Measurements from ENCODE around the gene TRAF6. TPM values are rescaled to one million over a fixed set of nuclear protein-coding genes. Genes with fewer than 3 reads are reported as not detected.
"Not testable (repeated sequence)": the region's sequence is repeated elsewhere in the genome, so short reads cannot be mapped to it uniquely, and the experiment has no call there.

TRAF6 gene
- 1 to 10 TPM; 7.9 to 9.5 (median 8.3) TPM for total RNA-seq (2021; fragmentation: NEBNext Ultra II Directional; extraction: Animal tissue kit (Norgen Biotek cat#: 25700))
- long read RNA-seq, full-length matches to known transcripts: 7 of 9 reads
- long read RNA-seq, partial matches to known transcripts: 0 of 9 reads
- long read RNA-seq, other reads (novel, unspliced or antisense): 2 of 9 reads

DNA sequence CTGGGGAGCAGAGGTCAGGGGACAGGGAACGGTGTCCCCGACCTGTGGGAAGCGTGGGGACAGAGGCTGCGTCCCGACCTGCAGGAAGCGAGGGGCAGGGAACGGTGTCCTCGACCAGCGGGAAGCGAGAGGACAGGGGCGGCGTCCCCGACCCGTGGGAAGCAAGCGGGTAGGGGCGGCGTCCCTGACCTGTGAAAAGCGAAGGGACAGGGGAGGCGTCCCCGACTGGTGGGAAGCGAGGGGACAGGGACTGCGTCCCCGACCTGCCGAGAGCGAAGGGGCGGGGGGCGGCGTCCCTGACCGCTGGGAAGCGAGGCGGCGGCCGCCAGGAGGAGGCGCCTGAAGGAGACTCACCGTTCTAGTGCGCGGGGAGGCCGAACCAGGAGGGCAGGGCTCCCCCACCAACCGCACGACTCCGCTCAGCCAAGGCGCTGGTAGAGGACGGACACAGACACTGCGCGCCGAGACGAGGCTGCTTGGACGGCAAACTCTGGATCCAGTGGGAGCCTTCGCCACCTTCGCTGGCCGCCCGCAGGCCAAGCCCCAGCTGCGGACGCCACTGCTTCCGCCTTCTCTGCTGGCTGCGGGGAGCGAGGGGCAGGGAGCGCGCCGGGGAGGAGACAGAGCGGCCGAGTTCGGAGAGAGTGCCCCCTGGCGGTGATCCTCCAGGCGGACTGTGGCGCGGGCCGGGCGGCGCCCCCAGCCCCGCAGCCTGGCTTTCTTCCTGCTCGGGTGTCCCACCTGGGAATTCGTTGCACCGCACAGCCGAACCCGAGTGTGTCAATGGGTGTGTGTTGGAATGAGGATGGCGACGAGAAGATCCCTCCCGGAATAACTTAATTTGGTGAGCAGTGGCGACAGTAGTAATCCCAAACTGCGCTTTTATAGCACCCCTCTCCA lies at the start of gene TRAF6:
Gene TRAF6 (minus strand): TSS at position 579 of the 900 bp plus-strand sequence. CDS start 8,757 bp downstream, outside the sequence.
- H3K27ac Mint-ChIP-seq: peak within 1 kb of the TSS; percentile 94
- H3K27me3 Mint-ChIP-seq (ENCODE audit: insufficient read depth): peaks cover 2% of the 10 kb centered on the region; the same call in 1 of the 2 replicates
- peaks cover 16% of the 10 kb centered on the region for H3K9me3 Mint-ChIP-seq
- peak; percentile 65 for DNase-seq
- peak within 1 kb of the TSS; percentile 96 for H3K4me3 Mint-ChIP-seq
- H3K4me1 Mint-ChIP-seq (ENCODE audit: low read depth): peaks cover 37% of the 10 kb centered on the region
- H3K36me3 Mint-ChIP-seq (ENCODE audit: low read depth): peaks cover 18% of the 10 kb centered on the region
- TF ChIP-seq, protein P1, sequence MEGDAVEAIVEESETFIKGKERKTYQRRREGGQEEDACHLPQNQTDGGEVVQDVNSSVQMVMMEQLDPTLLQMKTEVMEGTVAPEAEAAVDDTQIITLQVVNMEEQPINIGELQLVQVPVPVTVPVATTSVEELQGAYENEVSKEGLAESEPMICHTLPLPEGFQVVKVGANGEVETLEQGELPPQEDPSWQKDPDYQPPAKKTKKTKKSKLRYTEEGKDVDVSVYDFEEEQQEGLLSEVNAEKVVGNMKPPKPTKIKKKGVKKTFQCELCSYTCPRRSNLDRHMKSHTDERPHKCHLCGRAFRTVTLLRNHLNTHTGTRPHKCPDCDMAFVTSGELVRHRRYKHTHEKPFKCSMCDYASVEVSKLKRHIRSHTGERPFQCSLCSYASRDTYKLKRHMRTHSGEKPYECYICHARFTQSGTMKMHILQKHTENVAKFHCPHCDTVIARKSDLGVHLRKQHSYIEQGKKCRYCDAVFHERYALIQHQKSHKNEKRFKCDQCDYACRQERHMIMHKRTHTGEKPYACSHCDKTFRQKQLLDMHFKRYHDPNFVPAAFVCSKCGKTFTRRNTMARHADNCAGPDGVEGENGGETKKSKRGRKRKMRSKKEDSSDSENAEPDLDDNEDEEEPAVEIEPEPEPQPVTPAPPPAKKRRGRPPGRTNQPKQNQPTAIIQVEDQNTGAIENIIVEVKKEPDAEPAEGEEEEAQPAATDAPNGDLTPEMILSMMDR (IDR thresholded peaks at IDR 0.05): peak; percentile 97

DNA sequence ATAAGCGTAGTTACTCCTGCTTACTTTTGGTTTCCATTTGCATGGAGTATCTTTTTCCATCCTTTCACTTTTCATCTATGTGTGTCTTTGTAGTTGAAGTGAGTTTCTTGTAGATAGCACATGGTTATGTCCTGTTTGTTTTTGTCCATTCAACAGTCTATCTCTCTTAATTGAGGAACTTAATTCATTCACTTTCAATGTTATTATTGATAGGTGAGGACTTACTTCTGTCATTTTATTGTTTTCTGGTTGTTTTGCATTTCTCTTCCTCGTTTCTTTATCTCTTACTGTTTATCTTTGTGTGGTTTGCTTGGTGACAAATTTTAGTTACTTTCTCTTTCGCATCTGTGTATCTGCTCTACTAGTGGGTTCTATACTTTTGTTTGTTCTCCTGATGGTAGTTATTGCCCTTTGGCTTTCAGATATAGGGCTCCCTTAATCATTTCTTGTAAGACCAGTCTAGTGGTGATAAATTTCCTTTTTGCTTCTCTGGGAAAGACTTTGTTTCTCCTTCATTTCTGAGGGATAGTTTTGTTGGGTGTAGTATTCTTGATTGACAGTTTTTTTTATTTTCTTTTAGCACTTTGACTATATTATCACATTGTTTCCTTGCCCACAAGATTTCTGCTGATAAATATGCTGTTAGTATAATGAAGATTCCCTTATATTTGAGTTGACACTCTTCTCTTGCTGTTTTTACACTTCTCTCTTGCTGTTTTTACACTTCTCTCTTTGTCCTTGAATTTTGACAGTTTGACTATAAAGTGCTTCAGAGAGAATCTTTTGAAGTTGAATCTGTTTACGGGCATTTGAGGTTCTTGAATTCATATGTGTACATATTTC lies 48.7 kb upstream of the TRAF6 start:
- no peak for DNase-seq
- H3K27ac Mint-ChIP-seq: no peak overlapping the region
- peaks cover 4% of the 10 kb centered on the region for H3K27me3 Mint-ChIP-seq (ENCODE audit: insufficient read depth)
- TF ChIP-seq, protein P1 (IDR thresholded peaks at IDR 0.05): no peak
- H3K4me1 Mint-ChIP-seq (ENCODE audit: low read depth): no peaks in the 10 kb centered on the region
- H3K4me3 Mint-ChIP-seq: no peak overlapping the region; the same call in 1 of the 2 replicates
- no peaks in the 10 kb centered on the region for H3K9me3 Mint-ChIP-seq
- H3K36me3 Mint-ChIP-seq (ENCODE audit: low read depth): no peaks in the 10 kb centered on the region

DNA sequence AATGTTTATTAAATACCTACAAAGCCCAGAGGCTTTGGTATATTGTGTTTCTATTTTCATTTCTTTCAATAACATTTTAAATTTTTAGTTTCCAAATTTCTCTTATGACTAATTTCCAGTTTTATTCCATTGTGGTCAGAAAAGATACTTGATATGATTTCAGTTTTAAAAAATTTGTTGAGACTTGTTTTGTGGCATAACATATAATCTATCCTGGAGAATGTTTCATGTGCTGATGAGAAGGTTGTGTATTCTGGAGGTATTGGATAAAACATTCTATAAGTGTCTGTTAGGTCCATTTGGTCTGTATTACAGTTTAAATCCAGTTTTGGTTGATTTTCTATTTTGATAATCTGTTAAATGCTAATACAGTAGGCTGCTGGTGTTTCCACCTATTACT lies 47.9 kb upstream of the TRAF6 start:
- TF ChIP-seq, protein P1 (IDR thresholded peaks at IDR 0.05): no peak
- Mint-ChIP-seq H3K4me1 (ENCODE audit: low read depth) (no peaks in the 10 kb centered on the region), H3K27ac (no peak overlapping the region), H3K27me3 (ENCODE audit: insufficient read depth) (peaks cover 4% of the 10 kb centered on the region), H3K9me3 (no peaks in the 10 kb centered on the region), H3K36me3 (ENCODE audit: low read depth) (no peaks in the 10 kb centered on the region), H3K4me3 (no peak overlapping the region)
- no peak for DNase-seq

DNA sequence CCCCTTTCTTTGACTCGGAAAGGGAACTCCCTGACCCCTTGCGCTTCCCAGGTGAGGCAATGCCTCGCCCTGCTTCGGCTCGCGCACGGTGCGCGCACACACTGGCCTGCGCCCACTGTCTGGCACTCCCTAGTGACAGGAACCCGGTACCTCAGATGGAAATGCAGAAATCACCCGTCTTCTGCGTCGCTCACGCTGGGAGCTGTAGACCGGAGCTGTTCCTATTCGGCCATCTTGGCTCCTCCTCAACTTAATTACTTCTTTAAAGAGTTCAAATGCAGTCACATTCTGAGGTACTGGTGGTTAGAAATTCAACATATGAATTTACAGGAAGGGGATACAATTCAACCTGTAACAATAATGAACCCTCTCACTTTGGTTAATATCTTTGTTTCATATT lies 47.3 kb upstream of the TRAF6 start:
- not testable (repeated sequence) for H3K4me1 Mint-ChIP-seq (ENCODE audit: low read depth); H3K36me3 Mint-ChIP-seq (ENCODE audit: low read depth); H3K27me3 Mint-ChIP-seq (ENCODE audit: insufficient read depth); H3K9me3 Mint-ChIP-seq; H3K4me3 Mint-ChIP-seq; DNase-seq; H3K27ac Mint-ChIP-seq

GRCh38 chr11:36550385-36551115 lies 40.5 kb upstream of the TRAF6 start:
- TF ChIP-seq, protein P1 (IDR thresholded peaks at IDR 0.05): no peak

More at GRCh38 chr11:36550385-36551115, 40.5 kb upstream of the TRAF6 start:
- H3K4me3 Mint-ChIP-seq: no peak overlapping the region
- H3K27me3 Mint-ChIP-seq (ENCODE audit: insufficient read depth): peaks cover 16% of the 10 kb centered on the region
- DNase-seq: no peak
- no peaks in the 10 kb centered on the region for H3K9me3 Mint-ChIP-seq
- H3K27ac Mint-ChIP-seq: no peak overlapping the region
- H3K4me1 Mint-ChIP-seq (ENCODE audit: low read depth): no peaks in the 10 kb centered on the region
- H3K36me3 Mint-ChIP-seq (ENCODE audit: low read depth): no peaks in the 10 kb centered on the region

Data from HFFc6 (cell line).